HepG2 (cell line): Measurements from ENCODE around the gene TP63. TPM values are rescaled to one million over a fixed set of nuclear protein-coding genes. Genes with fewer than 3 reads are reported as not detected.

ENCODE experiments used
- ATAC-seq: fragments of 200-7000 bp; cut with Tn5 transposase; 3 replicates; pipeline ENCODE4 v1.9.1; 2020; ENCODE audit warnings: mild to moderate bottlenecking, moderate library complexity
- BruUV-seq: library from RNA; stranded (reverse); fragments of 400-500 nt; replicated peaks from 2 replicates; lab custom pipeline; 2021; lab: Mats Ljungman, UMichigan
- CTCF ChIA-PET: fragments of 300-600 bp; formaldehyde crosslinking; extraction: SDS; loops from one replicate; lab custom pipeline; 2021; ENCODE audit warnings: low total read pairs, inconsistent platforms, low intra/inter-chr PET ratio; lab: Yijun Ruan, JAX
- POLR2A ChIA-PET: fragments of 350-600 bp; sonication (Branson Sonifier 250); formaldehyde crosslinking; loops from one replicate; lab custom pipeline; 2020; ENCODE audit warnings: antibody characterized with exemption, inconsistent platforms; lab: Yijun Ruan, JAX
- DNase-seq: peaks from one replicate; pipeline ENCODE4 v3.0.0-alpha.2; 2015; ENCODE audit warnings: low spot score
- FAIRE-seq: peaks from 3 replicates; lab custom pipeline; 2011; peaks lifted over from hg19 to GRCh38; lab: Jason Lieb, UNC
- H2AFZ ChIP-seq: one replicate; pipeline ENCODE4 v1.6.1; 2011; ENCODE audit warnings: low read length, inconsistent platforms
- H3K27ac ChIP-seq: fragments of 300-600 bp; 3 replicates; pipeline ENCODE4 v1.8.0; 2011; ENCODE audit warnings: mixed run types, mild to moderate bottlenecking, mixed read lengths, low read length, inconsistent platforms; ENCODE audit not compliant: insufficient read depth; ENCODE audit errors: extremely low read length
- H3K27me3 ChIP-seq, 2 experiments: fragments of 200-600 bp in 1 of 2; 2 replicates in 1 of 2; 3 replicates in 1 of 2; pipeline versions ENCODE4 v1.6.0 to v1.8.0; 2011; ENCODE audit warnings: low read length in 2 of 2, mild to moderate bottlenecking in 2 of 2, moderate library complexity in 2 of 2, inconsistent platforms in 1 of 2; ENCODE audit not compliant: insufficient read depth in 2 of 2, control insufficient read depth in 1 of 2
- H3K36me3 ChIP-seq, 2 experiments: fragments of 200-600 bp in 1 of 2; replicated peaks in 1 of 2; 2 replicates in 1 of 2; 3 replicates in 1 of 2; pipeline versions ENCODE4 v1.5.1 to v1.8.0; 2011; ENCODE audit warnings: low read length in 2 of 2, inconsistent platforms in 1 of 2; ENCODE audit not compliant: insufficient read depth in 2 of 2, control insufficient read depth in 1 of 2
- H3K4me1 ChIP-seq: 2 replicates; pipeline ENCODE4 v1.5.1; 2012; ENCODE audit warnings: low read length, inconsistent platforms; ENCODE audit not compliant: insufficient read depth
- H3K4me2 ChIP-seq: 2 replicates; pipeline ENCODE4 v1.6.0; 2011; ENCODE audit warnings: low read depth, low read length, inconsistent platforms
- H3K4me3 ChIP-seq, 3 experiments: fragments of 200-600 bp in 1 of 3; sonication (generic), shearing (Covaris generic) in 1 of 3; replicated peaks in 1 of 3; 2 replicates each; pipeline ENCODE4 v1.5.1; 2011 to 2016; ENCODE audit warnings: low read length in 3 of 3, inconsistent platforms in 2 of 3, low read depth in 2 of 3, mild to moderate bottlenecking in 2 of 3, control low read depth in 1 of 3, mixed read lengths in 1 of 3; ENCODE audit not compliant: insufficient read depth in 1 of 3
- H3K79me2 ChIP-seq: one replicate; pipeline ENCODE4 v1.6.1; 2011; ENCODE audit warnings: low read length, inconsistent platforms; ENCODE audit not compliant: insufficient read depth
- H3K9ac ChIP-seq: 2 replicates; pipeline ENCODE4 v1.6.0; 2011; ENCODE audit warnings: mild to moderate bottlenecking, low read depth, low read length, inconsistent platforms; ENCODE audit not compliant: insufficient read depth
- H3K9me3 ChIP-seq: 2 replicates; pipeline ENCODE4 v1.5.1; 2012; ENCODE audit warnings: mild to moderate bottlenecking, low read length
- H4K20me1 ChIP-seq: 2 replicates; pipeline ENCODE4 v1.6.0; 2011; ENCODE audit warnings: inconsistent platforms, mild to moderate bottlenecking, low read length, moderate library complexity; ENCODE audit not compliant: insufficient read depth
- HNRNPK ChIP-seq: fragments of 200-400 bp; formaldehyde crosslinking; IDR thresholded peaks from 2 replicates; pipeline ENCODE4 v1.6.1; 2018; ENCODE audit warnings: low read length, low read depth, moderate library complexity, mild to moderate bottlenecking; ENCODE audit not compliant: poor library complexity, severe bottlenecking
- IKZF1 ChIP-seq: fragments of 450-650 bp; IDR thresholded peaks from 2 replicates; pipeline ENCODE4 v1.7.1; 2016
- KAT7 ChIP-seq: IDR thresholded peaks from 2 replicates; pipeline ENCODE4 v1.6.1; 2018; ENCODE audit warnings: borderline replicate concordance, missing compliant biosample characterization
- KDM6A ChIP-seq: IDR thresholded peaks from 2 replicates; pipeline ENCODE4 v1.6.1; 2016; ENCODE audit warnings: low read depth
- MEIS2 ChIP-seq: sonication (generic); formaldehyde crosslinking; IDR thresholded peaks from 2 replicates; pipeline ENCODE4 v1.9.0; 2021; ENCODE audit warnings: mild to moderate bottlenecking, missing genetic modification reagents
- MLX ChIP-seq: IDR thresholded peaks from 2 replicates; pipeline ENCODE4 v1.6.1; 2016
- MTA3 ChIP-seq: sonication (generic); formaldehyde crosslinking; IDR thresholded peaks from 2 replicates; pipeline ENCODE4 v1.4.0; 2020; ENCODE audit warnings: missing genetic modification reagents
- PHF8 ChIP-seq: sonication (generic); formaldehyde crosslinking; IDR thresholded peaks from 2 replicates; pipeline ENCODE4 v1.5.0; 2020; ENCODE audit warnings: missing genetic modification reagents
- SPEN ChIP-seq: sonication (generic); formaldehyde crosslinking; IDR thresholded peaks from 2 replicates; pipeline ENCODE4 v1.5.1; 2020; ENCODE audit warnings: low read depth, mild to moderate bottlenecking, missing genetic modification reagents
- TFE3 ChIP-seq: IDR thresholded peaks from 2 replicates; pipeline ENCODE4 v1.6.1; 2016
- ZBTB3 ChIP-seq: sonication (generic); formaldehyde crosslinking; IDR thresholded peaks from 2 replicates; pipeline ENCODE4 v1.4.0; 2020; ENCODE audit warnings: low read depth, mild to moderate bottlenecking, moderate library complexity, missing genetic modification reagents, borderline replicate concordance
- ZNF30 ChIP-seq: sonication (generic); formaldehyde crosslinking; IDR thresholded peaks from 2 replicates; pipeline ENCODE4 v1.5.0; 2020; ENCODE audit warnings: mild to moderate bottlenecking, missing genetic modification reagents
- ZNF800 ChIP-seq: sonication (generic); formaldehyde crosslinking; IDR thresholded peaks from 2 replicates; pipeline ENCODE4 v1.4.0; 2020; ENCODE audit warnings: missing genetic modification reagents
- WGBS: methylation state at CpG from one replicate; pipeline ENCODE4 v1.1.6; 2017; ENCODE audit warnings: low lambda C conversion rate; 5-methylcytosine and 5-hydroxymethylcytosine counted together
- in situ Hi-C: cut with HindIII; loops from 2 replicates; pipeline ENCODE4 v1.10.0; 2017; ENCODE audit warnings: low pct_unique_long_range_greater_than_20kb; ENCODE audit not compliant: extremely low pct_ligation_motif_present
- intact Hi-C: fragments of 100-400 bp; cut with micrococcal nuclease; formaldehyde crosslinking; loops from one replicate; pipeline ENCODE4 v1.10.0; 2022; ENCODE audit not compliant: unreplicated experiment
- polyA plus RNA-seq, 8 experiments: library from polyadenylated mRNA; depleted of rRNA in 3 of 8; stranded (reverse) in 7 of 8; unstranded in 1 of 8; fragments of >200 nt; fragmentation: Illumina TruSeq in 4 of 8; extraction: Trizol in 4 of 8; gene quantifications; 2 replicates each; pipeline versions ENCODE4 v1.2.1 to v1.2.3, GENCODE V29; 2011 to 2016; ENCODE audit warnings: low read depth in 4 of 8, missing spikeins in 1 of 8, mixed read lengths in 1 of 8; ENCODE audit not compliant: insufficient read depth in 1 of 8
- total RNA-seq, 5 experiments: library from RNA; depleted of rRNA; stranded (reverse); fragments of >200 nt; fragmentation: Illumina TruSeq; extraction: Trizol; gene quantifications; 2 replicates each; pipeline ENCODE4 v1.2.3, GENCODE V29; 2016; ENCODE audit warnings: low read depth in 1 of 5
- TF ChIP-seq, protein P1 (sequence below): sonication (generic); formaldehyde crosslinking; IDR thresholded peaks from 2 replicates; pipeline ENCODE4 v1.4.0; 2020; ENCODE audit warnings: mild to moderate bottlenecking, low read depth, missing genetic modification reagents

The TP63 gene
- total and polyA plus RNA-seq, 2 of the 13 experiments (the other 11 are each of a cell fraction or from before 2014, with no cell fraction given), result not detected

DNA sequence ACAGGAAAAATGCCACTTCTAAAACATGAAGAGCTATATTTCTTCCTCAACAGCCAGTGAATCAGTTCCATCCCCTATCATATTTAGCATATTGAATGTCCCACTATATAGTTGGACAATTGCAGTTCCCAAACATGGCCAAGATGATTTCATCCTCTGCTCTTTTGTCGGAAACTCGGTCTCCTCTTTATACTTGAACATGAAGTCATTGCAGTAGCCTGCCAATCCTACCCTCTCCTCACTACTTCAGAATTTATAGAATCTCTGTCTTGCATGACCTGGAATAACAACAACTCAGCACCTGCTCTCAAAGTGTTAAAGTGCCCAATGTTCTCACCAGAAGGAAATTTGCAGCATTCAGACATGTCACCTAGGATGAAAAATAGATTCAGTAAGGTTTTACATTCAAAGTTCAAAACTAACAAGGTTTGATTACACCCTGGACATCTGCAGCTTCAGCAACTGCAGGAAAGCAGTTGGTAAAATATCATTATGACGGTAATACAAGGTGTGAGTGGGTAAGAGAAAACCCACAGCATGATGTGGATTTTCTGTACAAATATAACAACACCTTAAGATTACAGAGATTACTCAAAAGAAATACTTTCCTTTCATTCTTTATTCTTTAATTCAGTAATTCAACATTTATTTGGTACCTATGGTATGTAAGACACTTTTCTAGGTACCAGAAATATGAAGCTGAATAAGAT is 52.5 kb downstream of the TP63 start:
- DNase-seq (no peak), ATAC-seq (no peak), FAIRE-seq (no peak)
- 22% methylated on average over 3 of the region's 3 CpGs for WGBS
- no peak overlapping the region for H2AFZ ChIP-seq
- no peak overlapping the region for H3K9ac ChIP-seq
- H3K9me3 ChIP-seq, result no peaks in the 10 kb centered on the region
- H3K36me3 ChIP-seq, result no peaks in the 10 kb centered on the region
- CTCF ChIA-PET, result no interaction called here
- POLR2A ChIA-PET, result no interaction called here
- no peaks in the 10 kb centered on the region for H3K79me2 ChIP-seq
- no peak overlapping the region for H3K4me2 ChIP-seq
- intact Hi-C loops (no loop called here), in situ Hi-C loops (no loop called here)
- no peaks in the 10 kb centered on the region for H3K27me3 ChIP-seq
- no peaks in the 10 kb centered on the region for H4K20me1 ChIP-seq
- BruUV-seq, result no TSS peak
- H3K4me1 ChIP-seq, result no peaks in the 10 kb centered on the region
- no peak overlapping the region for H3K4me3 ChIP-seq
- no peak overlapping the region for H3K27ac ChIP-seq
- no peak for TF ChIP-seq ZNF30
- TF ChIP-seq TFE3 (CRISPR knock-in tag), result no peak
- no peak for TF ChIP-seq ZBTB3
- TF ChIP-seq PHF8 (CRISPR knock-in tag), result no peak
- no peak for TF ChIP-seq MEIS2 (CRISPR knock-in tag)
- TF ChIP-seq ZNF800, result no peak
- TF ChIP-seq KAT7 (CRISPR knock-in tag), result no peak
- no peak for TF ChIP-seq IKZF1
- TF ChIP-seq, protein P1, sequence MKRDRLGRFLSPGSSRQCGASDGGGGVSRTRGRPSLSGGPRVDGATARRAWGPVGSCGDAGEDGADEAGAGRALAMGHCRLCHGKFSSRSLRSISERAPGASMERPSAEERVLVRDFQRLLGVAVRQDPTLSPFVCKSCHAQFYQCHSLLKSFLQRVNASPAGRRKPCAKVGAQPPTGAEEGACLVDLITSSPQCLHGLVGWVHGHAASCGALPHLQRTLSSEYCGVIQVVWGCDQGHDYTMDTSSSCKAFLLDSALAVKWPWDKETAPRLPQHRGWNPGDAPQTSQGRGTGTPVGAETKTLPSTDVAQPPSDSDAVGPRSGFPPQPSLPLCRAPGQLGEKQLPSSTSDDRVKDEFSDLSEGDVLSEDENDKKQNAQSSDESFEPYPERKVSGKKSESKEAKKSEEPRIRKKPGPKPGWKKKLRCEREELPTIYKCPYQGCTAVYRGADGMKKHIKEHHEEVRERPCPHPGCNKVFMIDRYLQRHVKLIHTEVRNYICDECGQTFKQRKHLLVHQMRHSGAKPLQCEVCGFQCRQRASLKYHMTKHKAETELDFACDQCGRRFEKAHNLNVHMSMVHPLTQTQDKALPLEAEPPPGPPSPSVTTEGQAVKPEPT (CRISPR knock-in tag), result no peak
- no peak for TF ChIP-seq HNRNPK
- no peak for TF ChIP-seq KDM6A (CRISPR knock-in tag)
- no peak for TF ChIP-seq MLX (CRISPR knock-in tag)
- TF ChIP-seq MTA3 (CRISPR knock-in tag), result no peak
- no peak for TF ChIP-seq SPEN (CRISPR knock-in tag)
